ENCODE measurements around the gene SNAPIN. TPM values are rescaled to one million over a fixed set of nuclear protein-coding genes. Genes with fewer than 3 reads are reported as not detected.

The SNAPIN gene
- total and polyA plus RNA-seq, 9 of the 15 experiments (the other 6 are each of a cell fraction or from before 2014, with no cell fraction given) = 11.2 to 43.9 (median 32.3) TPM

DNA sequence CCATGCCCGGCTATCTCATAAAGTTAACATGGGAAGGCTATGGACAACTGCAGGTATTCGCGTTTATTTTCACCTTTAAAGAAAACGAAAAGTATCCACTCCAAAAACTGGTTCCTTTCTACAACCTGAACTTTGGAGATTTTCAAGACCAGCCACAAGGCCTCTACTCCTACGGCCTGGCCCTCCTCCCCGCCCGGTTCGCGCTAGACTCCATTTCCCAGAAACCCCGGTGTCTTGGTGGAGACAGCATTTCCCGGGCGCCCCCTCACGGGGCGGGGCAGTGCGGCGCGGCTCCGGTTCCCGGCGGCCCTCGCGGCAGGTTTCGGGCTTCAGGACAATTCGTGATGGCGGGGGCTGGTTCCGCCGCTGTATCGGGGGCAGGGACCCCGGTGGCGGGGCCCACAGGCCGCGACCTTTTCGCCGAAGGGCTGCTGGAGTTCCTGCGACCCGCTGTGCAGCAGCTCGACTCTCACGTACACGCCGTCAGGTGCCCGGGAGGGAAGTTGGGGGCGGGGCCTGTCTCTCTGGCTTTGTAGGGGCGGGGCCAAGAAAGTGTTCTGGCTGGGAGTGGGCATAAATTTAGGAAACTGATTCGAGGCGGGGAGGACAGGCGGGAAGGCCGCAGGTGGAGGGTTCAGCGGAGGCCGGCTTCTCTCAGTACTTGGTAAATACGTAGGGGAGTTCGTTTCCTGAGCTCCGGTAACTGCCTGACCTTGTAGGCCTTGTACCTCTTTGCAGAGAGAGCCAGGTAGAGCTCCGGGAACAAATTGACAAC lies at the start of gene SNAPIN (continued):
- TF ChIP-seq, protein P1, sequence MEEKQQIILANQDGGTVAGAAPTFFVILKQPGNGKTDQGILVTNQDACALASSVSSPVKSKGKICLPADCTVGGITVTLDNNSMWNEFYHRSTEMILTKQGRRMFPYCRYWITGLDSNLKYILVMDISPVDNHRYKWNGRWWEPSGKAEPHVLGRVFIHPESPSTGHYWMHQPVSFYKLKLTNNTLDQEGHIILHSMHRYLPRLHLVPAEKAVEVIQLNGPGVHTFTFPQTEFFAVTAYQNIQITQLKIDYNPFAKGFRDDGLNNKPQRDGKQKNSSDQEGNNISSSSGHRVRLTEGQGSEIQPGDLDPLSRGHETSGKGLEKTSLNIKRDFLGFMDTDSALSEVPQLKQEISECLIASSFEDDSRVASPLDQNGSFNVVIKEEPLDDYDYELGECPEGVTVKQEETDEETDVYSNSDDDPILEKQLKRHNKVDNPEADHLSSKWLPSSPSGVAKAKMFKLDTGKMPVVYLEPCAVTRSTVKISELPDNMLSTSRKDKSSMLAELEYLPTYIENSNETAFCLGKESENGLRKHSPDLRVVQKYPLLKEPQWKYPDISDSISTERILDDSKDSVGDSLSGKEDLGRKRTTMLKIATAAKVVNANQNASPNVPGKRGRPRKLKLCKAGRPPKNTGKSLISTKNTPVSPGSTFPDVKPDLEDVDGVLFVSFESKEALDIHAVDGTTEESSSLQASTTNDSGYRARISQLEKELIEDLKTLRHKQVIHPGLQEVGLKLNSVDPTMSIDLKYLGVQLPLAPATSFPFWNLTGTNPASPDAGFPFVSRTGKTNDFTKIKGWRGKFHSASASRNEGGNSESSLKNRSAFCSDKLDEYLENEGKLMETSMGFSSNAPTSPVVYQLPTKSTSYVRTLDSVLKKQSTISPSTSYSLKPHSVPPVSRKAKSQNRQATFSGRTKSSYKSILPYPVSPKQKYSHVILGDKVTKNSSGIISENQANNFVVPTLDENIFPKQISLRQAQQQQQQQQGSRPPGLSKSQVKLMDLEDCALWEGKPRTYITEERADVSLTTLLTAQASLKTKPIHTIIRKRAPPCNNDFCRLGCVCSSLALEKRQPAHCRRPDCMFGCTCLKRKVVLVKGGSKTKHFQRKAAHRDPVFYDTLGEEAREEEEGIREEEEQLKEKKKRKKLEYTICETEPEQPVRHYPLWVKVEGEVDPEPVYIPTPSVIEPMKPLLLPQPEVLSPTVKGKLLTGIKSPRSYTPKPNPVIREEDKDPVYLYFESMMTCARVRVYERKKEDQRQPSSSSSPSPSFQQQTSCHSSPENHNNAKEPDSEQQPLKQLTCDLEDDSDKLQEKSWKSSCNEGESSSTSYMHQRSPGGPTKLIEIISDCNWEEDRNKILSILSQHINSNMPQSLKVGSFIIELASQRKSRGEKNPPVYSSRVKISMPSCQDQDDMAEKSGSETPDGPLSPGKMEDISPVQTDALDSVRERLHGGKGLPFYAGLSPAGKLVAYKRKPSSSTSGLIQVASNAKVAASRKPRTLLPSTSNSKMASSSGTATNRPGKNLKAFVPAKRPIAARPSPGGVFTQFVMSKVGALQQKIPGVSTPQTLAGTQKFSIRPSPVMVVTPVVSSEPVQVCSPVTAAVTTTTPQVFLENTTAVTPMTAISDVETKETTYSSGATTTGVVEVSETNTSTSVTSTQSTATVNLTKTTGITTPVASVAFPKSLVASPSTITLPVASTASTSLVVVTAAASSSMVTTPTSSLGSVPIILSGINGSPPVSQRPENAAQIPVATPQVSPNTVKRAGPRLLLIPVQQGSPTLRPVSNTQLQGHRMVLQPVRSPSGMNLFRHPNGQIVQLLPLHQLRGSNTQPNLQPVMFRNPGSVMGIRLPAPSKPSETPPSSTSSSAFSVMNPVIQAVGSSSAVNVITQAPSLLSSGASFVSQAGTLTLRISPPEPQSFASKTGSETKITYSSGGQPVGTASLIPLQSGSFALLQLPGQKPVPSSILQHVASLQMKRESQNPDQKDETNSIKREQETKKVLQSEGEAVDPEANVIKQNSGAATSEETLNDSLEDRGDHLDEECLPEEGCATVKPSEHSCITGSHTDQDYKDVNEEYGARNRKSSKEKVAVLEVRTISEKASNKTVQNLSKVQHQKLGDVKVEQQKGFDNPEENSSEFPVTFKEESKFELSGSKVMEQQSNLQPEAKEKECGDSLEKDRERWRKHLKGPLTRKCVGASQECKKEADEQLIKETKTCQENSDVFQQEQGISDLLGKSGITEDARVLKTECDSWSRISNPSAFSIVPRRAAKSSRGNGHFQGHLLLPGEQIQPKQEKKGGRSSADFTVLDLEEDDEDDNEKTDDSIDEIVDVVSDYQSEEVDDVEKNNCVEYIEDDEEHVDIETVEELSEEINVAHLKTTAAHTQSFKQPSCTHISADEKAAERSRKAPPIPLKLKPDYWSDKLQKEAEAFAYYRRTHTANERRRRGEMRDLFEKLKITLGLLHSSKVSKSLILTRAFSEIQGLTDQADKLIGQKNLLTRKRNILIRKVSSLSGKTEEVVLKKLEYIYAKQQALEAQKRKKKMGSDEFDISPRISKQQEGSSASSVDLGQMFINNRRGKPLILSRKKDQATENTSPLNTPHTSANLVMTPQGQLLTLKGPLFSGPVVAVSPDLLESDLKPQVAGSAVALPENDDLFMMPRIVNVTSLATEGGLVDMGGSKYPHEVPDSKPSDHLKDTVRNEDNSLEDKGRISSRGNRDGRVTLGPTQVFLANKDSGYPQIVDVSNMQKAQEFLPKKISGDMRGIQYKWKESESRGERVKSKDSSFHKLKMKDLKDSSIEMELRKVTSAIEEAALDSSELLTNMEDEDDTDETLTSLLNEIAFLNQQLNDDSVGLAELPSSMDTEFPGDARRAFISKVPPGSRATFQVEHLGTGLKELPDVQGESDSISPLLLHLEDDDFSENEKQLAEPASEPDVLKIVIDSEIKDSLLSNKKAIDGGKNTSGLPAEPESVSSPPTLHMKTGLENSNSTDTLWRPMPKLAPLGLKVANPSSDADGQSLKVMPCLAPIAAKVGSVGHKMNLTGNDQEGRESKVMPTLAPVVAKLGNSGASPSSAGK (IDR thresholded peaks at IDR 0.05) = no peak
- TF ChIP-seq, protein P2, sequence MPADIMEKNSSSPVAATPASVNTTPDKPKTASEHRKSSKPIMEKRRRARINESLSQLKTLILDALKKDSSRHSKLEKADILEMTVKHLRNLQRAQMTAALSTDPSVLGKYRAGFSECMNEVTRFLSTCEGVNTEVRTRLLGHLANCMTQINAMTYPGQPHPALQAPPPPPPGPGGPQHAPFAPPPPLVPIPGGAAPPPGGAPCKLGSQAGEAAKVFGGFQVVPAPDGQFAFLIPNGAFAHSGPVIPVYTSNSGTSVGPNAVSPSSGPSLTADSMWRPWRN (IDR thresholded peaks at IDR 0.05; ENCODE audit: low read depth) = no peak
- TF ChIP-seq CBFA2T2 (conservative IDR thresholded peaks at IDR 0.05) (no peak), ZNF408 (CRISPR knock-in tag; IDR thresholded peaks at IDR 0.05; ENCODE audit: low read depth) (no peak), ZZZ3 (IDR thresholded peaks at IDR 0.05) (no peak), NFXL1 (CRISPR knock-in tag; IDR thresholded peaks at IDR 0.05) (no peak), NCOA4 (IDR thresholded peaks at IDR 0.05; ENCODE audit: partially characterized antibody) (no peak), TCFL5 (CRISPR knock-in tag; conservative IDR thresholded peaks at IDR 0.05) (no peak), ZNF232 (CRISPR knock-in tag; IDR thresholded peaks at IDR 0.05) (no peak), ZFP36 (IDR thresholded peaks at IDR 0.05; ENCODE audit: low read depth, low read length, partially characterized antibody) (no peak), MECOM (CRISPR knock-in tag; IDR thresholded peaks at IDR 0.05) (no peak)

All from K562 (cell line).